ENCODE measurements around the gene TIGAR. TPM values are rescaled to one million over a fixed set of nuclear protein-coding genes. Genes with fewer than 3 reads are reported as not detected.

Gene TIGAR
- polyA plus RNA-seq, 1 donor from 2014 or later, result 10.0 TPM

- Histone ChIP-seq H3K9me3 (ENCODE audit: low read length) (no peaks in the 10 kb centered on the region), H3K9ac (ENCODE audit: low read length) (no peak overlapping the region), H4K20me1 (ENCODE audit: insufficient read depth) (no peaks in the 10 kb centered on the region), H3K27ac (ENCODE audit: low read length) (no peak overlapping the region), H3F3A (ENCODE audit: insufficient read depth, low read length, poor library complexity, severe bottlenecking) (no peaks in the 10 kb centered on the region), H3K9me2 (ENCODE audit: insufficient read depth, low read length) (no peaks in the 10 kb centered on the region), H2AFZ (ENCODE audit: low read depth, low read length) (no peak overlapping the region), H3K79me2 (replicated peaks; ENCODE audit: insufficient read depth, low read length) (no peaks in the 10 kb centered on the region), H3K27me3 (ENCODE audit: insufficient read depth, low read depth, low read length) (no peaks in the 10 kb centered on the region), H3K4me3 (ENCODE audit: low read length) (no peak overlapping the region), H3K4me2 (ENCODE audit: low read length) (no peak overlapping the region), H3K36me3 (ENCODE audit: insufficient read depth, low read length) (no peaks in the 10 kb centered on the region)
- TF ChIP-seq MXI1 (conservative IDR thresholded peaks at IDR 0.05; ENCODE audit: poor library complexity, severe bottlenecking), result no peak
Observed at GRCh38 chr12:4375449-4375848, 54.4 kb downstream of the TIGAR start.

DNA sequence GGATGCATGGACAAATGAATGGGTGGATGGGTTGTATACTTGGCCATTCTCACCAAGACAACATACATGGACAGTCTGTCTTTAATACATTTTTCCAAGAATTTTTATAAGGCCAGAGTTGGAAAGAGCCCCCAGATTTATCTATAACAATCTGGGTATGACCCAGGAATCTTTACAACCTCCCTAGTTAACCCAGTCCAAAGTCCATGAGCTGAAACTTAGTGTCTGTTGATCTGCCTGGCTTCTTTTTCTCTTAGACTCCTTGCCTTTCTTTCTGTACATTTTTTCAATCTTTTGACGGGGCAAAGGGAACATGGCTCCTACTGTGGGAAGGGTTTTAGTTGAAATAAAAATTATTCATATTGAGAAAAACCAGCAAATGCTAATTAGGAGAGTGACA is 57.8 kb downstream of the TIGAR start:
- Histone ChIP-seq H3K9me2 (ENCODE audit: insufficient read depth, low read length) (no peaks in the 10 kb centered on the region), H3K4me3 (ENCODE audit: low read length) (no peak overlapping the region), H3K9me3 (ENCODE audit: low read length) (no peaks in the 10 kb centered on the region), H4K20me1 (ENCODE audit: insufficient read depth) (no peaks in the 10 kb centered on the region), H2AFZ (ENCODE audit: low read depth, low read length) (no peak overlapping the region), H3K27ac (ENCODE audit: low read length) (no peak overlapping the region), H3K36me3 (ENCODE audit: insufficient read depth, low read length) (no peaks in the 10 kb centered on the region), H3K27me3 (ENCODE audit: insufficient read depth, low read depth, low read length) (no peaks in the 10 kb centered on the region), H3K4me2 (ENCODE audit: low read length) (no peak overlapping the region), H3K79me2 (replicated peaks; ENCODE audit: insufficient read depth, low read length) (no peaks in the 10 kb centered on the region), H3K9ac (ENCODE audit: low read length) (no peak overlapping the region), H3F3A (ENCODE audit: insufficient read depth, low read length, poor library complexity, severe bottlenecking) (no peaks in the 10 kb centered on the region)
- TF ChIP-seq CTCF (IDR thresholded peaks at IDR 0.05; ENCODE audit: poor library complexity, severe bottlenecking), result no peak
- no peak for TF ChIP-seq SMC3 (conservative IDR thresholded peaks at IDR 0.05; ENCODE audit: poor library complexity)
- no peak for TF ChIP-seq MXI1 (conservative IDR thresholded peaks at IDR 0.05; ENCODE audit: poor library complexity, severe bottlenecking)
- TF ChIP-seq POLR2AphosphoS5 (IDR thresholded peaks at IDR 0.05), result no peak
- TF ChIP-seq EZH2 (IDR thresholded peaks at IDR 0.05; ENCODE audit: borderline replicate concordance, insufficient read depth, low read length, poor library complexity, severe bottlenecking), result no peak
- TF ChIP-seq RAD21 (conservative IDR thresholded peaks at IDR 0.05), result no peak
- TF ChIP-seq TAF1 (IDR thresholded peaks at IDR 0.05; ENCODE audit: low read depth), result no peak
- TF ChIP-seq REST (IDR thresholded peaks at IDR 0.05; ENCODE audit: borderline replicate concordance), result no peak
- no peak for TF ChIP-seq EP300 (conservative IDR thresholded peaks at IDR 0.05; ENCODE audit: poor library complexity, severe bottlenecking)

DNA sequence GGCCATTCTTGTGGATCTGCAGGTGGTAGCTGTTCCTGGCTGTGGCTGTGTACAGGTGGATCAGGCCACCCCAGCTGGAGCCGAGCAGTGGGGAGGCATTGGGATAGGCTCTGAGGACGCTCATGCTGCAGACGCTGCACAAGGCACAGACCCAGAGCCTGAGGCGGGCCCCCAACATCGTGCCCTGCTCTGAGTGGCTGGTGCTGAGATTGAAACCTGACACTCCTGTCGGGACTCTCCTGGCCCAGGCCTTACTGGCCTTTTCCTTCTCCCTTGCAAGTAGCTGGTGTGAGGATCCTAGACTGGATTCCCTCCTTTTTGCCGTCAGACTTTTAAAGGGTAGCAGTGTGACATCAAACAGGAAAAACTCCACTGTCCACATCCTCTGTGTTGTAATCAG is 58.4 kb downstream of the TIGAR start, which contains the start of gene FGF23:
Gene FGF23, minus strand, starts transcription at position 308 of the 400 bp plus-strand sequence. Its CDS starts 130 bp downstream, at position 178.
- H3K27me3 ChIP-seq (ENCODE audit: insufficient read depth, low read depth, low read length), result no peaks in the 10 kb centered on the region
- no peaks in the 10 kb centered on the region for H3K9me2 ChIP-seq (ENCODE audit: insufficient read depth, low read length)
- no peak within 1 kb of the TSS for H2AFZ ChIP-seq (ENCODE audit: low read depth, low read length)
- H3K36me3 ChIP-seq (ENCODE audit: insufficient read depth, low read length), result no peaks in the 10 kb centered on the region
- no peak for TF ChIP-seq EZH2 (IDR thresholded peaks at IDR 0.05; ENCODE audit: borderline replicate concordance, insufficient read depth, low read length, poor library complexity, severe bottlenecking)
- TF ChIP-seq EP300 (conservative IDR thresholded peaks at IDR 0.05; ENCODE audit: poor library complexity, severe bottlenecking), result no peak
- TF ChIP-seq RAD21 (conservative IDR thresholded peaks at IDR 0.05), result no peak
- TF ChIP-seq CTCF (IDR thresholded peaks at IDR 0.05; ENCODE audit: poor library complexity, severe bottlenecking), result no peak
- TF ChIP-seq SMC3 (conservative IDR thresholded peaks at IDR 0.05; ENCODE audit: poor library complexity), result no peak
- TF ChIP-seq REST (IDR thresholded peaks at IDR 0.05; ENCODE audit: borderline replicate concordance), result no peak
- H4K20me1 ChIP-seq (ENCODE audit: insufficient read depth), result no peaks in the 10 kb centered on the region
- no peak within 1 kb of the TSS for H3K9ac ChIP-seq (ENCODE audit: low read length)
- no peaks in the 10 kb centered on the region for H3F3A ChIP-seq (ENCODE audit: insufficient read depth, low read length, poor library complexity, severe bottlenecking)
- H3K9me3 ChIP-seq (ENCODE audit: low read length), result no peaks in the 10 kb centered on the region
- H3K4me3 ChIP-seq (ENCODE audit: low read length), result no peak within 1 kb of the TSS
- H3K4me2 ChIP-seq (ENCODE audit: low read length), result no peak within 1 kb of the TSS
- no peak within 1 kb of the TSS for H3K27ac ChIP-seq (ENCODE audit: low read length)
- no peaks in the 10 kb centered on the region for H3K79me2 ChIP-seq (replicated peaks; ENCODE audit: insufficient read depth, low read length)
